GM19240 (cell line): ENCODE data around the gene APOB.

Source experiments
- DNase-seq: peaks from one replicate; pipeline ENCODE4 v3.0.0; 2011; ENCODE audit warnings: low spot score; ENCODE audit not compliant: insufficient read length

The APOB gene

GRCh38 chr2:21043744-21044532 is at the start of gene APOB:
Gene APOB (minus strand): TSS chr2:21044073. CDS start chr2:21043945, 128 bp downstream.
- no peak for DNase-seq

GRCh38 chr2:21092308-21092869 is 48.5 kb upstream of the APOB start:
- DNase-seq: no peak

GRCh38 chr2:21084401-21084800 is 40.5 kb upstream of the APOB start:
- DNase-seq: no peak

GRCh38 chr2:21083482-21083881 is 39.6 kb upstream of the APOB start:
- DNase-seq: no peak

- DNase-seq: no peak
These were observed 34.4 kb upstream of the APOB start for GRCh38 chr2:21078296-21078695.

GRCh38 chr2:21072477-21073242 is 28.8 kb upstream of the APOB start:
- DNase-seq: no peak

- DNase-seq: no peak
These were observed 26.7 kb upstream of the APOB start for GRCh38 chr2:21070341-21071257.

GRCh38 chr2:21069746-21070340 is 26.0 kb upstream of the APOB start:
- DNase-seq: no peak

GRCh38 chr2:21067859-21068537 is 24.1 kb upstream of the APOB start:
- DNase-seq: no peak

- no peak for DNase-seq
These were observed 23.3 kb upstream of the APOB start for GRCh38 chr2:21067125-21067524.

- DNase-seq: no peak
These were observed 16.2 kb upstream of the APOB start for GRCh38 chr2:21059885-21060610.

- DNase-seq: no peak
These were observed 13.2 kb upstream of the APOB start for GRCh38 chr2:21057097-21057496.

GRCh38 chr2:21055879-21056790 is 12.3 kb upstream of the APOB start:
- DNase-seq: no peak

GRCh38 chr2:21055451-21055850 is 11.6 kb upstream of the APOB start:
- no peak for DNase-seq

- no peak for DNase-seq
These were observed 10.1 kb upstream of the APOB start for GRCh38 chr2:21054011-21054410.

GRCh38 chr2:21052044-21052443 is 8.2 kb upstream of the APOB start:
- no peak for DNase-seq

- DNase-seq: no peak
These were observed 6.3 kb upstream of the APOB start for GRCh38 chr2:21050164-21050563.

- no peak for DNase-seq
These were observed 3.5 kb upstream of the APOB start for GRCh38 chr2:21047141-21048009.
